ENCODE results near the gene SCN9A.

DNA sequence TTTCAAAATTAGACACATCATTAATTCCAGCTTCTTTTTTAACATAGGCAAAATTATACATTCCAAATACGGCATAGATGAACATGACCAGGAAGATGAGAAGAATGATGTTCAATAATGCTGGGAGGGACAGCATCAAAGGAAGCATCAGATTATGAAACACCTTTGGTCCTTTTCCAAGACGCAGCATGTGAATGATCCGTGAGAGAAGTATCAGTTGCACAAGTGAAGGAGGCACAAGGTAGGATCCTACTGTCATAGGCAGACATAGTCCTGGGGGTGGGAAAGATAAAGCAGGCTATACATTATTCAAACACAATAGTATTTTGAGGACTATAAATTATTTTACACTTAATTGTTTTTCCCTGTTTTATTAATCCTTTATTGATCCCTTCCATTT is 30.6 kb upstream of the SCN9A start:
- TF ChIP-seq BHLHE40 (IDR thresholded peaks at IDR 0.05; ENCODE audit: borderline replicate concordance in 1 of 2, low read depth in 2 of 2, low read length in 1 of 2), result no peak
- TF ChIP-seq, protein P1, sequence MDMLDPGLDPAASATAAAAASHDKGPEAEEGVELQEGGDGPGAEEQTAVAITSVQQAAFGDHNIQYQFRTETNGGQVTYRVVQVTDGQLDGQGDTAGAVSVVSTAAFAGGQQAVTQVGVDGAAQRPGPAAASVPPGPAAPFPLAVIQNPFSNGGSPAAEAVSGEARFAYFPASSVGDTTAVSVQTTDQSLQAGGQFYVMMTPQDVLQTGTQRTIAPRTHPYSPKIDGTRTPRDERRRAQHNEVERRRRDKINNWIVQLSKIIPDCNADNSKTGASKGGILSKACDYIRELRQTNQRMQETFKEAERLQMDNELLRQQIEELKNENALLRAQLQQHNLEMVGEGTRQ (IDR thresholded peaks at IDR 0.05; ENCODE audit: borderline replicate concordance, low read depth, low read length), result no peak
- no peak for TF ChIP-seq MXI1 (IDR thresholded peaks at IDR 0.05; ENCODE audit: low read depth, low read length)
- no peak for TF ChIP-seq HDAC2 (IDR thresholded peaks at IDR 0.05)
- TF ChIP-seq NFYB (IDR thresholded peaks at IDR 0.05; ENCODE audit: insufficient read depth, low read depth, low read length), result no peak
- no peak for TF ChIP-seq RAD21 (IDR thresholded peaks at IDR 0.05; ENCODE audit: insufficient read depth, low read depth, low read length)

All from GM12878 (cell line).